Vagina (tissue), 2 donors: ENCODE measurements around the gene ZNF488.

Experiments used
- POLR2AphosphoS5 ChIP-seq, 2 donors: sonication (generic); formaldehyde crosslinking; IDR thresholded peaks; one replicate each; pipeline ENCODE4 v1.9.0; 2017; ENCODE audit warnings: antibody characterized with exemption in 2 of 2, mild to moderate bottlenecking in 2 of 2, low read depth in 1 of 2; ENCODE audit not compliant: insufficient read depth in 1 of 2
- TF ChIP-seq, protein P1 (sequence below), 3 experiments: fragments of 450-650 bp in 2 of 3; fragments of 200-600 bp in 1 of 3; sonication (generic) in 1 of 3; IDR thresholded peaks; one replicate each; pipeline ENCODE4 v1.5.1; 2017 to 2019; ENCODE audit warnings: antibody characterized with exemption in 3 of 3, mild to moderate bottlenecking in 2 of 3, moderate library complexity in 2 of 3

DNA sequence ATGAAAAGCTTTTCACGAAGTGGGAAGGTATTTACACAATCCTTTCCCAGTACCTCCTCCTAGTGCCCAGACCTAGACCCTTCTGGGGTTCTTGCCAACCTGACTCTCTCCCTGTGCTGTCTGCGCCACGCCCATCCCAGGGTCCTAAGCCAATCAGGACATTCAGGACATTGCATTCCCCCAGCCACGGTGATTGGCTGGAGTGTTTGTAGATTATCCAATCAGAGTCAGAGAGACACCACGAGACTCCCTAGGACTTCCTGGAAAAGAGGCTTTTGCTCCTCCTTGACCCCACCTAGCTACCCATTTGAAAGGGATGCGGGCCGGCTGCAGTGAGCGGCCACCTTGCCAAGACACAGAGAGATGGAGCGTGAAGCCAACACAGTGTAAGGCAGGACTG is 65.4 kb downstream of the ZNF488 start:
- no peak for TF ChIP-seq POLR2AphosphoS5 (IDR thresholded peaks at IDR 0.05; ENCODE audit: insufficient read depth in 1 of 2, low read depth in 1 of 2)
- TF ChIP-seq, protein P1, sequence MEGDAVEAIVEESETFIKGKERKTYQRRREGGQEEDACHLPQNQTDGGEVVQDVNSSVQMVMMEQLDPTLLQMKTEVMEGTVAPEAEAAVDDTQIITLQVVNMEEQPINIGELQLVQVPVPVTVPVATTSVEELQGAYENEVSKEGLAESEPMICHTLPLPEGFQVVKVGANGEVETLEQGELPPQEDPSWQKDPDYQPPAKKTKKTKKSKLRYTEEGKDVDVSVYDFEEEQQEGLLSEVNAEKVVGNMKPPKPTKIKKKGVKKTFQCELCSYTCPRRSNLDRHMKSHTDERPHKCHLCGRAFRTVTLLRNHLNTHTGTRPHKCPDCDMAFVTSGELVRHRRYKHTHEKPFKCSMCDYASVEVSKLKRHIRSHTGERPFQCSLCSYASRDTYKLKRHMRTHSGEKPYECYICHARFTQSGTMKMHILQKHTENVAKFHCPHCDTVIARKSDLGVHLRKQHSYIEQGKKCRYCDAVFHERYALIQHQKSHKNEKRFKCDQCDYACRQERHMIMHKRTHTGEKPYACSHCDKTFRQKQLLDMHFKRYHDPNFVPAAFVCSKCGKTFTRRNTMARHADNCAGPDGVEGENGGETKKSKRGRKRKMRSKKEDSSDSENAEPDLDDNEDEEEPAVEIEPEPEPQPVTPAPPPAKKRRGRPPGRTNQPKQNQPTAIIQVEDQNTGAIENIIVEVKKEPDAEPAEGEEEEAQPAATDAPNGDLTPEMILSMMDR (IDR thresholded peaks at IDR 0.05): no peak
